Measurements from ENCODE around the gene USE1.

GRCh38 chr19:17244618-17245534 is 29.7 kb downstream of the USE1 start:
- TF ChIP-seq POLR2AphosphoS5 (IDR thresholded peaks at IDR 0.05; ENCODE audit: borderline replicate concordance, low read depth, low read length) = no peak
- TF ChIP-seq EZH2 (IDR thresholded peaks at IDR 0.05) = no peak
